ENCODE data around the gene WDR86.
A peak's percentile ranks its signal among the peaks of the same experiment; 100 is the strongest.

WDR86 gene

DNA sequence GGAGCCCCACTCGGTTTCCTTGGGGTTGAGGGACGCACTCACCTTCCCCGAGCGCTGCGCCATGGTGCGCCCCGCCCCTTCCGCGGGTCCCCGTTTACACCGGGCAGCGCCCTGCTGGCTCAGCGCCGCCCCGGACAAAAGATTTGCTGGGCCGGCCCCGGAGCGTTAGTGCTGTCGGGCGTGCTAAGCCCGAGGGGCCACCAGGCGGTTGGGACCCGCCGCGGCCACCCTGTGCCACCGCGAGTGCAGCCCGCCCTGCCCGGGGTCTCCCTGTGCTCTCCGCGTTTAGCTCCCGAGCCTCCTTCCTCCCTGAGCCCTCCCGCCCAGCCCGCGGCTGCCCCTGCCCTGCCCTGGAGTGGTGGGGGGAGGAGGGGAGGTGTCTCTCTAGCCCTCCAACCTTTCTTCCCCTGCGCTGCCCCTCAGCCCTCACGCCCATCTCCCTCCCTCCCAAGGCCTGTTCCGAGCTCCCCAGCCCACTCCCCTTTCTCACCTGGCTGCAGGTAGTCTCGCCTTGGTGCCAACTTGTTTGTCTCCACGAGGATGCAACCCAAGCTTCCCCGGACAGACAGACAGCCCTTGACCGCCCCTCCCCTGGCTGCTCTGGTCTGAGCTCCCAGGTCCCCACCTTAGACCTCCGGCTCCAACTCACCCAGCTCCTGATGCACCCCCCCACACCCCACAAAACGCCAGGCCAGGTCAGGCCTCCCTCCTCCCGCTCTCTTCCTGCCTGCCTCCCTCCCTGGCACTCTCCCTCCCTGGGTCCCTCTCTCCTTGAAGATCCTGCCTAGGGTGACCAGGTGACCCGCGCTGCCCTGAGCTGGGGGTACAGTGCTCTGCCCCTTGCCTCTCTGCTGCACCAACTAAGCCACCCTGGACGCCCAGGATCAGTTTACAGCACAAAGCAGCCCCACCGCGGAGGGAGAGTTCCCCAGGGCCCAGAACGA, 30.3 kb upstream of the WDR86 start, which contains the start of gene CRYGN:
TSS of gene CRYGN (minus strand) at position 287 of the 944 bp plus-strand sequence. CDS start at position 63, 224 bp downstream.
- DNase-seq, result no peak

DNA sequence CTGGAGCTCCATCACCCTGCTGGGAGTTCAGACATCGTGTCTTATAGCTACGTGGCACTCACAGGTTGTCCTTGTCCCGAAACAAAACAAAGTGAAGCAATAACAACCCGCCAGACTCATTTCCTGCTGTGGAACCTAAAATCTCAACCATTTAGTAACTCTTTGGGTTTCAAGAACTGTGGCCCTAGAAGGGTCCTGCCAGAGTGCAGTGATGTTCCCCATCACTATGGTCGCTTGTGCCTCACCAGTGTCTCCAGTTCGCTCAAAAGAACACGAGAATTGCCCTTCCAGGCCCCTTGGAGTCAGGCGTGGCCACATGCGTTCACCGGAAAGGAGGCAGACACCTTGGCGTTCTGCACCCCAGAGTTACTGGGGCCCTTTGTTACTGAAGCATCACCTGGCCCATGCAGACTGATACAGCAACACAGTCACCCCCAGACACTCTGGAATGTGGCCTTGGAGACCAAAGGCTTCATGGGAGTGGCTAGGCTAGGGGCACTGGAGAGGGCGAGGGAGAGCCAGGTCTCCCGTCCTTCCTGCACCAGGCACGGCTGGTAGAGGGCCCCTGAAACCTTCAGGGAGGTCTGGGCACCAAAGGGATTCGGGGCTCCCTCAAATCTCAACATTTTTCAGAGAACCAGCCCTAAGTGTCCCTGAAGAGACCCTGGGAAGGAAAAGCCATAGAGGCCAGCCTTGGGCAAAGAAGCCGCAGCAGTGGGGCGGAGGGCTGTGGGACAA, 29.2 kb upstream of the WDR86 start:
- no peak for DNase-seq

GRCh38 chr7:151437866-151438516, 28.2 kb upstream of the WDR86 start:
- no peak for DNase-seq

DNA sequence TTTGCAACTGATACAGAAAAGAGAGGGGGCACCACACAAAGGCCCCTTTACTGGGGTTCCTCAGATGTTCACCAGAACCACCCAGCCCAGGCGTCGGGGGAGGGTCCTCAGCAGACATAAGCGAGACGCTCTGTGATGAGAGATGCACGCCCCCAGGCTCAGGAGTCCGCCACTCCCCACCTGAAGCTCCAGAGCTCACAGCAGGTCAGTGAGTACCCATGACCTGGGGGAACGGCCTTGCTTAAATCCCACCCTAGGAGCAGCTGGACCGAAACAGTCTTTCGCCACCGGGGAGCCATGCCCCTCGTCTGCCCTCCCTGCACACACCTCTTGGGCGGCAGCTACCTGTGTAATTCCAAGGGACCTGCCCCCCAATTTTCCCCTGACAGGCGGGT, 27.3 kb upstream of the WDR86 start:
- no peak for DNase-seq

- DNase-seq, result no peak
These were observed 26.8 kb upstream of the WDR86 start for GRCh38 chr7:151436446-151437158.

GRCh38 chr7:151435971-151436370, 26.1 kb upstream of the WDR86 start:
- DNase-seq, result no peak

- no peak for DNase-seq
These were observed 25.5 kb upstream of the WDR86 start for GRCh38 chr7:151435103-151435916.

DNA sequence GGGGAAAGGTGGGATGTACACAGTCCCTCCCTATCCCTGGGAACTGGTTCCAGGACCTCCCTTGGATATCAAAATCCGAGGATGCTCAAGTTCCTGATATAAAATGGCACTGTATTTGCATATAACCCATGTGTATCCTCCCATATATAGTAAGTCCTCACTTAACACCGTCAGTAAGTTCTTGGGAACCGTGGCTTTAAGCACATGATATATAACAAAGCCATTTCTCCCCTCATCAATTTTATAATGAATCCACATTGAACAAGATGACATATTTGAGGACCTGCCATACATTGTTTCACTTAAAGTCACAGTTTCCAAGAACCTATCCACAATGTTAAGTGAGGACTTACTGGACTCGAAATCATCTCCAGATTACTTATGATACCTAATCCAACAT, 24.7 kb upstream of the WDR86 start:
- no peak for DNase-seq

GRCh38 chr7:151433721-151434400, 24.0 kb upstream of the WDR86 start:
- DNase-seq, result no peak

DNA sequence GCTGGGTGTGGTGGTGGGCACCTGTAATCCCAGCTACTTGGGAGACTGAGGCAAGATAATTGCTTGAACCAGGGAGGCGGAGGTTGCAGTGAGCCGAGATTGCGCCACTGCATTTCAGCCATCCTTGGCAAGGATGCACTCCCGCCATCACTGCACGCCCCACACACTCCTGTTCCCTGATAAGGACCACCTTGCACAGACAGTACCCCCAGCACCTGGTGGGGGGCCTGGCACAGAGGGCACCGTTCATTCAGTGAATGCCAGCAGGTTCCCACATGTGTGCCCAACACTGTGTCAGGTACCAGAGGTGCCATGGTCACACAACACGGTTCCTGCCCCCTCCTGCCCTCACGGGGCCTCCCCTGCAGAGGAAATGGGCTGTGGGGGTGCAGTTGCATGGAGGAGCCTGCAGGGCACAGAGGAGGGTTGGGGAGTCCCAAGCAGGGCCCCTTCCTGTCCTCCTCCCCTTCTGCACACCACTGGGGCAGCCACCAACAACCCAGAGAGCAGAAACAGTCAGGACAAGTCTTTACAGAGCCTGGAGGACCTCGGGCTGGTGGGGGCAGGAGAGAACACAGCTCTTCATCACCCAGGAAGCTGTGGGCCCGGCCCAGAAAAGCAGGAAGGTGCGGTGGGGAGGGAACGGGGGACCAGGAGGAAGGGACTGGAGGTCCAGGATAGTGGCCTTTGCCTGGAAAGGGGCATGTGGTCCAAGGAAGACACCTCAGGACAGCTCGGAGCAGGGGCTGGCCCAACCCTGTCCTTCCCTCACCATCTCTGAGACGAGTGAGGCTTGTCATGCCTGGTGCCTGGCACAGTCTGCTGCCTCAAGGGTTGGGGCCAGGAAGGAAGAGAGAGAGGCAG, 23.1 kb upstream of the WDR86 start:
- DNase-seq, result no peak

DNA sequence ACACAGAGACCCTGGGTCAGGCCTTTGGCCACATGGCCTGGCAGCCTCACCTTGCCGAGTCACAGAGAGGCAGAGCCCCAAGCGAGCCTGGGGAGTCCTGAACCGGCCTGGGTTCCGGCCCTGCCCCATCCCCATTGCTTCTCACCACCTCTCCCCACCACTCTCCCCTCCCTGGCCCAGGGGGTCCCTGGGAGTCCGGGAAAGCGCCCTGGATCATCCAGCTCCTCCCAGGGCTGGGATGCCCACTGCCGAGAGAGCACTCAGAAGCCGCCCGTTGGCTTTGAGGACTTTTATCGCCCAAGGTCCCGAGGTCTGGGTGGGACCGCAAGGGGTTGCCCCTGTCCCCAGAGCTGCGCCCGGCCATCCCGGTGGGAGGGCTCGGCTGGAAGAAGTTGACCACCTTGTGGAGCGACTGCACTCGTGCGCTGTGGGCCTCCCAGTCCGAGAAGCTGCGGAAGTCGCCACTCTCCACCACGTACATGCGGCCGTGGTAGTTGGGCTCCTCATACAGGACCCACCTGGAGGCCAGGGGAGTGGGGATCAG, 22.0 kb upstream of the WDR86 start:
- no peak for DNase-seq

- DNase-seq, result no peak
These were observed 21.5 kb upstream of the WDR86 start for GRCh38 chr7:151431281-151431767.

DNA sequence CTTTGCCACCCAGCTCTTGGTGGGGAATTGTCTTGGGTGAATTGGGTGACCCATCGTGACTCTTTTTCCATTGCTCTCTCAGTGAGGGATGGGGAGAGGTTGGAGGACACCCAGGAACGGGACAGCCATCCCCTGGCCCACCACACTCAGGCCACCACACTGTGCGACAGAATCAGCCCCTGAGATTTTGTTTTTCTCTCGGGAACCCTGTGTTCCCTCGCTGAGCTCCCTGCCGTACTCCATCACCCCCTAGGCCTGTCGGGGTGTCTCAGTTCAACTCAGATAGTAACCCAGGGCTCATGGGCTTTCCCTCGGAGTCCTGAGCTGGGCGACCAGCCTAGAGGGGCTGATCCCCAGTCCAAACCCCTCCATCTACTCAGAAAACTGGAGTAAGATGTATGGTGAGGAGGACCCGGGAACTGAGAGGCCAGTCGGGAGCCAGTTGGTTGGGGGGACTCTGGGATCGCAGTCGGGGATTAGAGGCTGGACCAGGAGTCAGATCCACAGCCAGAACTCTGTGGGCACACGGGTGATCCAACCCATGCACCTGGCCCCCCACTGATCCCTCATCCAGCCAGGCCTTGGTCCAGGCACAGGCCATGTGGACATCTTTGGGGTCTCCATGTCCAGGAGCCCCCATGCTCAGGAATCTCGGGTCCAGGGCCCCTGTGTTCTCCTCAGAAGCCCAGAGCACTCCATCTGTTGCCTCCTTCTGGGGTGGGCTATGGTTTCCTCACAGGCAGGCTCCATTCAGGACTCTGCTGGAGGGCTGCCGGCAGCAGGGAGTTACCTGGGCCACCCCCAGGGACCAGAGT, 20.8 kb upstream of the WDR86 start:
- no peak for DNase-seq

DNA sequence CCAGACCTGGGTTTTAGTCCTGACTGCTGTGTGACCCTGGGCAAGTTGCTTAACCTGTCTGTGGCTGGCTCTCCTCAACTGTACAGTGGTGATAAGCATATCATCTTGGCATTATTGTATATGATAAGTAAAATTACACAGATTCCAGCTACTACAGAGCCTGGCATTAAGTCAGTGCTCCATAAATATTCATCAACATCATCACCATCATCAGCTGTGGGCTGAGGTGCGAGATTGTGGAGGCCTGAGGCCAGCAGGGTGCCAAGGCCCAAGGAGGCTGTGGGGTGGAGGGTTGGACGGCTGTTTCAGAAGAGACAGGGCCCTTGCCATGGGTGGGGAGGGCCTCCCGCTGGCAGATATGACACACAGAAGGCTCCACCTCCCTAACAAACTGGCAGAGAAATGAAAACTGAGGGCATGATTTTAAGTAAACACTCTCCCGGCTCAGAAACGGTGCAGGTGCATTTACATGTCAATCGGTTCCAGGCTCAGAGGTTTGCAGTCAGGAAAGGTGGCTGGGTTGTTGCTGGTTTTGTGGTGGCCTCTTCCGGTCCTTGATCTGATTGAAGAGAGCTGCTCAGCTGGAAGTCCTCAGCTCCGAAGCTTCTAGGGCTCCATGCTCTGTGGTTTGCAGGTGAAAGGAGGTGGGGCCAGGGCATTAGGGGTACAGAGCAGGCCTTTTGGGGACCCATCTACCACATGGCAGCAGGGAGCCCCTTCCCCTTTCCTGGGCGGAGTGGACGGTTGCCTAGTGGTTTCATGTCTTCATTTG, 19.9 kb upstream of the WDR86 start:
- peak; percentile 26 for DNase-seq

DNA sequence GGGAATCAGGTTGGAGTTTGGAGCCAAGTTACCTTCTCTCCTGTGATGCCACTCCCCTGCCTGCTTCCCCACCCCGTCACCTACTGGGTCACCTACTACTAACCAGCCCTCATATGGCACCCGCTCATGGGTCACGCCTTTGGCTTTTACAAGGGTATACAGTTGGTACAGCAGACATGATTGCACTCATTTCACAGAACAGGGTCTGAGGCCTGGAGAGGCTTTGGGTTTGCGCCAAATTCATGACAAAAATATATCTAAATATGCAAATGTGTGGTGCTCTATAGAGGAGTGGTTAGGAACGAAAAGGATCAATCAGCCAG, 19.4 kb upstream of the WDR86 start:
- DNase-seq, result no peak

DNA sequence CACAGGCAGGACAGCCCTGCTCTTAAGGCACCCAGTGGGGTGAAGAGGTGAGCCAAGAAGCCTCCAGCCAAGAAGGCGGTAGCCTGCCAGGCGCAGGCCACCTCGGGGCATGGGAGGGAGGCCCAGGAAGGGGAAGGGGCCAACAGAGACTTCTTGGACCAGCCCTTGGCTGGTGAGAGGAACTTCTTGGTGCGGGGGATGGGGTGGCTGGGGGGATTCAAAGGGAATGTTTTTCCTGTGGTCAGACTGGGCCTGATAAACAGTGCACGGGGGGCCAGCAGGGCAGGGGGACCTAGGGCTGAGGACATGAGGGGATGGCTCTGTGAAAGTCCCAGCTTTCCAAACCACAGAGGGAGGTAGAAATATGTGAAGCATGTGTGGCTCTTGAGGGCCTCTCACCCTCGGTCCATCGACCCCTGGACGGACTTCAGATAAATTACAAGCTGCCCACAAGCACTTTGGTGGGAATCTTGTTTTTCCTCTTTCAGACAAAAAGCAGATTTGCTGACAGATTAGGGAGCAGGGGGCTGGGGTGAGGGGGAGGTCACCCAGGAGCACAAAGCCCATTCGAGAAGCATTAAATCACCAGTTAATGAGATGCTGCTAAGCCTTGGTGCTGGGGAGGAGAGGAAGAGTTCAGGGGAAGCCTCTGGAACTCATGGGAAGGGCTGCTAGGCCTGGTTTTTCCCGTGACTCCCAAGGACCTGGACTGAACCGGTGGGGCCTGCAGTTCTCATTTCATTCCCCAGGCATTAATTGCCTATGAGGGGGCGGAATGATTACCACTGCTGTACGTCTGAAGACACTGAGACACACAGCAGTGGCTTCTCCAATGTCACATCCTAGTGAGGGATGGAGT, 18.8 kb upstream of the WDR86 start:
- DNase-seq, result no peak

DNA sequence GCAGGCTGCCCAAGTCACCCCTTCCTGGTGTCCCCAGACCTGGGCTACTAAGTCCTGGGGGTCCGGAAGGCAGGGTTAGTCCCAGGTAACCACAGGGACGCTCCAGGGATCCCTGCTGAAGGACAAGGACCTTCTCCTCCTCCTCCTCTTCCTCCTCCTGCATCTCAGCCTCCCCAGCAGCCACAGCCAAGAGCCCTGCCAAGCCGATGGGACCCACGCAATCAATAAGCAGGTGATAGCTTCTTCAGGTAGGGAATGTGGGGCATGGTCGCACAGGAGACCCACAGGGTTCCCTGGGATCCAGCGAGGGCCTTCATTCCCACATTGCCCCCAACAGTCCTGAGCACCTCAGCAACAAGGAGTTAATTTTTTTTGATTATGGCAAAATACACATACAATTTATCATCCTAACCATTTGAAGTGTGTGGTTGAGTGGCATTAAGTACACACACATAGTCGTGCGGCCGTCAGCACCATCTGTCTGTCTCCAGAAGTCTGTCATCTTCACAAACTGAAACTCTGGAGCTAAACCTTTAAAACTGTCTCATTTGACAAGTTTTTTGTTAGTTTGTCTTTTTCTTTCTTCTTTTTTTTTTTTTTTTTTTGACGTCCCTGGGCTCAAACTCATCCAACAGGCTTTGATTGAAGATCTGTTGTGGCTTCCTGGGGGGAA, 18.0 kb upstream of the WDR86 start:
- DNase-seq, result no peak
